NB4 (cell line): Measurements from ENCODE around the gene RGS3.

Source experiments
- DNase-seq: peaks from one replicate; pipeline ENCODE4 v3.0.0; 2010; ENCODE audit warnings: low read depth
- H3K4me3 ChIP-seq: one replicate; pipeline ENCODE4 v1.5.1; 2011; ENCODE audit warnings: mild to moderate bottlenecking, low read depth, low read length, moderate library complexity
- MYC ChIP-seq: IDR thresholded peaks from 2 replicates; pipeline ENCODE4 v1.6.1; 2011; ENCODE audit warnings: low read depth, low read length
- POLR2A ChIP-seq: IDR thresholded peaks from 2 replicates; pipeline ENCODE4 v1.6.1; 2011; ENCODE audit warnings: mild to moderate bottlenecking; ENCODE audit not compliant: insufficient read length; ENCODE audit errors: extremely low read depth
- TF ChIP-seq, protein P1 (sequence below): IDR thresholded peaks from 2 replicates; pipeline ENCODE4 v1.6.1; 2011; ENCODE audit warnings: low read depth, low read length
- TF ChIP-seq, protein P2 (sequence below): IDR thresholded peaks from one replicate; pipeline ENCODE4 v1.5.1; 2012; ENCODE audit warnings: low read depth, low read length

Gene RGS3

DNA sequence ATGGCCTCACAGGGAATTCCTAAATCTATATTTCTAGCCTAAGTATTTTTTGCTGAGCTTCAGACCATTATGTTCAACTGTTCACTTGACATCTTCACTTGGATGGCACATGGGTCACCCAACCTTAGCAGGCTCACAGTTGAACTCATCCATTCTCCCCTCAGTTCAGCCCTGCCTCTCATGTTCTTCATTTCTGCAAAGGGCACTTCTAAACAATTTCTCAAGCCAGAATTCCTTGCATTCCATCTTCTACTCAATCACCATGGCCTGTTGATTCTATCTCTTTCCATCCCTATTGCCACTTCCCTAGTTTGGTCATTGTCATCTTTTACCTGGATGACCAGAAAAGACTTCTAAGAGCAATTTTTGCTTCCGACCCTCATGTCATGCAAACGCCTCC is 7.3 kb upstream of the RGS3 start:
- H3K4me3 ChIP-seq, result no peak overlapping the region
- TF ChIP-seq MYC, result no peak
- no peak for DNase-seq

DNA sequence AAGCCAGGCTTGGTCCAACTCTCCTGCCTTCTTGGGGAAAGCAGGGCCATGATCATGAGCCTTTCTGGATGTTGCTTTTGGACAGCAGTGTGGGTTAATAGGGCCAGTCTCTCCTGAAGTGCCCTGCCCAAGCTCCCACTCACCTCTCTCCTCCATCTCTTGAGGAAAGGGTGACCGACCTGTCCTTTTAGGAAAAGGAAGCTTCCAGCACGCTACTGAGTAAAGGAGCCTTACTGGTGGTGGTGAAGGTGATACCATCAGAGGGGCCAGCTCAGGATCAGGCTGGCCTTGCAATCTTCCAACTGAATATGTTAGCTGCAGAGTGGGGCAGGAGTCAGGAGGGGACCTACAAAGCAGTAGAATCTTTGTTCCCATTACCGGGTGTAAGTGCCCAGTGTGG is 2.2 kb upstream of the RGS3 start:
- DNase-seq, result no peak
- TF ChIP-seq, protein P1, sequence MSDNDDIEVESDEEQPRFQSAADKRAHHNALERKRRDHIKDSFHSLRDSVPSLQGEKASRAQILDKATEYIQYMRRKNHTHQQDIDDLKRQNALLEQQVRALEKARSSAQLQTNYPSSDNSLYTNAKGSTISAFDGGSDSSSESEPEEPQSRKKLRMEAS, result no peak
- TF ChIP-seq POLR2A (no peak), MYC (no peak)
- H3K4me3 ChIP-seq, result no peak overlapping the region

DNA sequence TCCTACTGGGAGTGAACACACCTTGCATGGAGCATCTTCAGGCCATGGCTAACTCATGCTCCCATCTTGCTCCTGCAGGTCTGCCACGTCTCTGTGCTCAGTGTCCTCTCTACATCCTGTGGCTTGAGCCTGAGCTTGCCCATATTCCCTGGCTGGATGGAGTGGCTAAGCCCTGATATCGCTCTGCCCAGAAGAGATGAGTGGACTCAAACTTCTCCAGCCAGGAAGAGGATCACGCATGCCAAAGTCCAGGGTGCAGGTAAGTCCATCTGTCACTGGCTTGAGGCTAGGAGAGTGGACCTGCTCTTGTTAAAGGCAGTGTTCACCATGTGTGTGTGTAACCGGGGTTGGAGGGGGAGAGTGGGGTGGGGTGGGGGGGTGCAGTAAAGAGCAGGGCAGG is 1.6 kb upstream of the RGS3 start:
- DNase-seq, result no peak
- TF ChIP-seq POLR2A (no peak), MYC (no peak)
- TF ChIP-seq, protein P1, result no peak
- TF ChIP-seq, protein P2, sequence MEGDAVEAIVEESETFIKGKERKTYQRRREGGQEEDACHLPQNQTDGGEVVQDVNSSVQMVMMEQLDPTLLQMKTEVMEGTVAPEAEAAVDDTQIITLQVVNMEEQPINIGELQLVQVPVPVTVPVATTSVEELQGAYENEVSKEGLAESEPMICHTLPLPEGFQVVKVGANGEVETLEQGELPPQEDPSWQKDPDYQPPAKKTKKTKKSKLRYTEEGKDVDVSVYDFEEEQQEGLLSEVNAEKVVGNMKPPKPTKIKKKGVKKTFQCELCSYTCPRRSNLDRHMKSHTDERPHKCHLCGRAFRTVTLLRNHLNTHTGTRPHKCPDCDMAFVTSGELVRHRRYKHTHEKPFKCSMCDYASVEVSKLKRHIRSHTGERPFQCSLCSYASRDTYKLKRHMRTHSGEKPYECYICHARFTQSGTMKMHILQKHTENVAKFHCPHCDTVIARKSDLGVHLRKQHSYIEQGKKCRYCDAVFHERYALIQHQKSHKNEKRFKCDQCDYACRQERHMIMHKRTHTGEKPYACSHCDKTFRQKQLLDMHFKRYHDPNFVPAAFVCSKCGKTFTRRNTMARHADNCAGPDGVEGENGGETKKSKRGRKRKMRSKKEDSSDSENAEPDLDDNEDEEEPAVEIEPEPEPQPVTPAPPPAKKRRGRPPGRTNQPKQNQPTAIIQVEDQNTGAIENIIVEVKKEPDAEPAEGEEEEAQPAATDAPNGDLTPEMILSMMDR, result no peak

DNA sequence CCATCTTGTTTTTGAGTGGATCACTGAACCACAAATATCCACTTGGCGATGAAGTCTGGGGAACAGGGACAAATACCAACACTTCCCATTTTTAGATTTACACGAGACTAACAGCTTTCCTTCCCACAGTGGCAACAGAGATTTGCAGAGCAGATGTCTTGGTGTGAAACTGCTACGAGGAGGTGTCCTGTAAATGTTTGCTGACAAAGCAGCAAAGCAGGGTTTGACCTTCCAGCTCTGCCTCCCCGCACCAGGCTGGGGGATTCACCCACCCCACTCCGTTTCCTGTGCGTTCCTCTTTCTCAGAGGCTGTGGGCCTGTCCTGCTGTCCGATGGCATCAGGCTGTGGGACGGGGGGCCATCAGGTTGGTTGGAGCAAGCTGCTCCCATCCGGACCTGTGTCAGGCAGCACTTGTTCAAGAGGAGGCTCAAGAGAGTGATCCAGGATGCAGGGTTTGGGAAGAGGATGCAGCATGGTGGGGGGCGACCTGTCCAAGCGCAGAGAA is 693 bp upstream of the RGS3 start:
- H3K4me3 ChIP-seq, result no peak overlapping the region
- TF ChIP-seq, protein P2, result no peak
- TF ChIP-seq, protein P1, result no peak
- no peak for TF ChIP-seq MYC
- no peak for TF ChIP-seq POLR2A
- DNase-seq, result no peak

More for the DNA sequence above, 1.6 kb upstream of the RGS3 start:
- H3K4me3 ChIP-seq, result no peak overlapping the region

DNA sequence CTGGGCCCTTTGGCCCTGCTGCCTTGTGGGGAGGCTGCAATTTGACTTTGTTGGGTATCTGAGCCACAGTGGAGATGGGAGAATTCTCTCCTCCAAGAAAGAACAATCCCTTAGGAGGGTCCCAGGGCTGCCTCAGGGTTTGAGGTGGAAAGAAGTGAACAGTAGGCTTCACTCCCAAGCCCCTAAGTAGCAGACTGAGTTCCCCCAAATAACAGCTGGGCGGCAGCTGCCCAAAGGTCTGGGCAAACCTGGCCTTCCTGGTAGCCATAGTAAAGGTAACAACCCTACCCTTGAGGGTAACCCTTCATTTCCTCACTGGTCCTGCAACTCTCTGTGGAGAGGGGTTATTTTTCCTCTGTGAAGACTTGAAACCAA is 746 bp downstream of the RGS3 start:
- no peak for DNase-seq
- TF ChIP-seq POLR2A (no peak), MYC (no peak)
- TF ChIP-seq, protein P1, result no peak
- TF ChIP-seq, protein P2, result no peak
- H3K4me3 ChIP-seq, result no peak overlapping the region

DNA sequence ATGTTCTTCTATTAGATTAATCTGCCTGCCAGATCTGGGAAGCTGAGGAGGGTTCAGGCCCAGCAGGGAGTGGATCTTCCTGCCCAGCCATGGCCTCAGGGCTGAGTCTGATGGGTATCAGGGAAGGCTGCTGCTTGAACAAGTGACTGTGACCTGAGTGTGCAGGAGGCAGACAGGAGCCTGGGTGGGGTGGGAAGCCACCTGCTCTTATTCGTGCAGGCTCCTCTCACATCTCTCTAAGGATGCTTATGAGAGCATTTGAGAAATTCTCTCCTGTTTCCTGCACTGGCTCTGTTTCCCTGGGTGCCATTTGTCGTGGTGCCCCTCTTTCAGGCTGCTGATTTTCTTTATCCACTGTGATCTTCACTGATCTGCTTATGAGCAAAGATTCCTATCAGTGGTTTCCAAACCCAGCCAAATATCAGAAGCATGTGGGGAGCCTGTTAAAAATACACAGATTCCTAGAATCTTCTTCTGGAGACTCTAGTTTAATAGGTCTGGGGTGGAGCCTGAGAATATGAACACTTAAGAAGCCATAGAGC is 2.1 kb downstream of the RGS3 start:
- no peak for DNase-seq
- H3K4me3 ChIP-seq, result no peak overlapping the region

DNA sequence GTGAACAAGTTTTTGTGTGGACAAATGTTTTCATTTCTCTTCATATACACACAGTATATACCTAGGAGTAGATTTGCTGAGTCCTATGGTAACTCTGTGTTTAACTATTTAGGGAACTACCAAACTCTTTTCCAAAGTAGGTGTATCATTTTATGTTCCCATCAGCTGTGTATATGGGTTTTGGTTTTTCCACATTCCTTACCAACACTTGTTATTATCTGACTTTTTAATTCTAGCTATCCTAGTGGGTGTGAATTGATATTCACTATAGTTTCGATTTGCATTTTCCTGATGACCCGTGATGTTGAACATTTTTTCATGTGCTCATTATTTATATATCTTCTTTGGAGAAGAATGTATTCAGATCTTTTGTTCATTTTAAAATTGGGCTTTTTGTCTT is 3.7 kb downstream of the RGS3 start:
- TF ChIP-seq, protein P2, result no peak
- TF ChIP-seq, protein P1, result no peak
- TF ChIP-seq POLR2A (no peak), MYC (no peak)
- no peak overlapping the region for H3K4me3 ChIP-seq

More for the DNA sequence above, 2.1 kb downstream of the RGS3 start:
- TF ChIP-seq, protein P2, result no peak
- TF ChIP-seq, protein P1, result no peak
- no peak for TF ChIP-seq POLR2A
- no peak for TF ChIP-seq MYC

More for the DNA sequence above, 3.7 kb downstream of the RGS3 start:
- DNase-seq, result no peak
